ENCODE data around the gene DPP7. TPM values are rescaled to one million over a fixed set of nuclear protein-coding genes. Genes with fewer than 3 reads are reported as not detected.
"Not testable (repeated sequence)": the region's sequence is repeated elsewhere in the genome, so short reads cannot be mapped to it uniquely, and the experiment has no call there.

The DPP7 gene
- total RNA-seq, 1 donor from 2014 or later = 86.7 TPM

- H3K9me3 Mint-ChIP-seq = no peaks in the 10 kb centered on the region
- H3K27me3 Mint-ChIP-seq = no peaks in the 10 kb centered on the region
- TF ChIP-seq, protein P1, sequence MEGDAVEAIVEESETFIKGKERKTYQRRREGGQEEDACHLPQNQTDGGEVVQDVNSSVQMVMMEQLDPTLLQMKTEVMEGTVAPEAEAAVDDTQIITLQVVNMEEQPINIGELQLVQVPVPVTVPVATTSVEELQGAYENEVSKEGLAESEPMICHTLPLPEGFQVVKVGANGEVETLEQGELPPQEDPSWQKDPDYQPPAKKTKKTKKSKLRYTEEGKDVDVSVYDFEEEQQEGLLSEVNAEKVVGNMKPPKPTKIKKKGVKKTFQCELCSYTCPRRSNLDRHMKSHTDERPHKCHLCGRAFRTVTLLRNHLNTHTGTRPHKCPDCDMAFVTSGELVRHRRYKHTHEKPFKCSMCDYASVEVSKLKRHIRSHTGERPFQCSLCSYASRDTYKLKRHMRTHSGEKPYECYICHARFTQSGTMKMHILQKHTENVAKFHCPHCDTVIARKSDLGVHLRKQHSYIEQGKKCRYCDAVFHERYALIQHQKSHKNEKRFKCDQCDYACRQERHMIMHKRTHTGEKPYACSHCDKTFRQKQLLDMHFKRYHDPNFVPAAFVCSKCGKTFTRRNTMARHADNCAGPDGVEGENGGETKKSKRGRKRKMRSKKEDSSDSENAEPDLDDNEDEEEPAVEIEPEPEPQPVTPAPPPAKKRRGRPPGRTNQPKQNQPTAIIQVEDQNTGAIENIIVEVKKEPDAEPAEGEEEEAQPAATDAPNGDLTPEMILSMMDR (conservative IDR thresholded peaks at IDR 0.05) = no peak
- H3K36me3 Mint-ChIP-seq = no peaks in the 10 kb centered on the region
- peaks cover 26% of the 10 kb centered on the region for H3K4me1 Mint-ChIP-seq (ENCODE audit: unreplicated experiment)
- H3K27ac Mint-ChIP-seq = no peak overlapping the region
- no peak overlapping the region for H3K4me3 Mint-ChIP-seq
- no peak for DNase-seq (ENCODE audit: extremely low spot score, unreplicated experiment)
These were observed 8.9 kb upstream of the DPP7 start for GRCh38 chr9:137123468-137123837.

- not testable (repeated sequence) for H3K27me3 Mint-ChIP-seq; H3K4me3 Mint-ChIP-seq; DNase-seq (ENCODE audit: extremely low spot score, unreplicated experiment); H3K9me3 Mint-ChIP-seq; H3K27ac Mint-ChIP-seq; H3K36me3 Mint-ChIP-seq
- H3K4me1 Mint-ChIP-seq (ENCODE audit: unreplicated experiment) = peaks cover 21% of the 10 kb centered on the region
These were observed 8.4 kb upstream of the DPP7 start for GRCh38 chr9:137122796-137123467.

GRCh38 chr9:137121927-137122795 is 7.6 kb upstream of the DPP7 start:
- not testable (repeated sequence) for H3K9me3 Mint-ChIP-seq; H3K36me3 Mint-ChIP-seq; DNase-seq (ENCODE audit: extremely low spot score, unreplicated experiment); H3K27ac Mint-ChIP-seq; H3K27me3 Mint-ChIP-seq; H3K4me3 Mint-ChIP-seq
- peaks cover 16% of the 10 kb centered on the region for H3K4me1 Mint-ChIP-seq (ENCODE audit: unreplicated experiment)

DNA sequence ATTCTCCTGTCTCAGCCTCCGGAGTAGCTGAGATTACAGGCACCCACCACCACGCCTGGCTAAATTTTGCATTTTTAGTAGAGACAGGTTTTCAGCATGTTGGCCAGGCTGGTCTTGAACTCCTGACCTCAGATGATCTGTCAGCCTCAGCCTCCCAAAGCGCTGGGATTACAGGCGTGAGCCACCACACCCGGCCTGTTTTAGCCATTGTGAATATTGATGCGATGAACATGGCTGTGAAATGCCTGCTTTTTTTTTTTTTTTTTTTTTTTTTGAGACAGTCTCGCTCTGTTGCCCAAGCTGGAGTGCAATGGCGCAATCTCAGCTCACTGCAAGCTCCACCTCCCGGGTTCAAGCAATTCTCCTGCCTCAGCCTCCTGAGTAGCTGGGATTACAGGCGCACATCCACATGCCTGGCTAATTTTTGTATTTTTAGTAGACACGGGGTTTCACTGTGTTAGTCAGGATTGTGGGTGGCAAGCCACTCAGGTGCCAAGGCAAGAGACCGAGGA is 3.6 kb upstream of the DPP7 start:
- not testable (repeated sequence) for H3K27ac Mint-ChIP-seq; H3K36me3 Mint-ChIP-seq; H3K9me3 Mint-ChIP-seq; H3K4me3 Mint-ChIP-seq; H3K27me3 Mint-ChIP-seq; DNase-seq (ENCODE audit: extremely low spot score, unreplicated experiment)
- peaks cover 16% of the 10 kb centered on the region for H3K4me1 Mint-ChIP-seq (ENCODE audit: unreplicated experiment)

DNA sequence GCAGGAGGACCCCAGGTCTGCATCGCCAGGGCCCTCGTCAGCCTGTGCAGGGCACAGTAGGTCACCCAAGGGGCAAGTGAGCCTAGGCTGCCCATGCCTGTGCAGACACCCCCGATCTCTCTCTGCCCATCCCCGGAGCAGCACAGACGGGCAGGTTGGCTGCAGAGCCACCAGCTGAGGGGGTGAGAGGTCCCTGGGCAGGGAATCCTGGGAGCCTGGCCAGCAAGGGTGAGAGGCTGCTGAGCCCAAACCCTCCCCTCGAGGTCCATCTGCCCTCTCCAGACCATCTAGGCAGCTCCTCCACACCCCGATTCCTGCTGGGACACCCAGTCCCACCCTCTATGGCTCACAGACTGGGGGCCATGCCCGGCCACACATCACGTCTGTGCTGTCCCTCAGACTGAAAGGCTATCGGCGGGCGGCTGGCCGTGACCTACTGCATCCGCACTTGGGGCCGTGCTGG is 2.8 kb upstream of the DPP7 start:
- H3K27me3 Mint-ChIP-seq = peaks cover 3% of the 10 kb centered on the region
- H3K36me3 Mint-ChIP-seq = no peaks in the 10 kb centered on the region
- peaks cover 12% of the 10 kb centered on the region for H3K4me1 Mint-ChIP-seq (ENCODE audit: unreplicated experiment)
- no peaks in the 10 kb centered on the region for H3K9me3 Mint-ChIP-seq
- H3K27ac Mint-ChIP-seq = no peak overlapping the region
- DNase-seq (ENCODE audit: extremely low spot score, unreplicated experiment) = no peak
- H3K4me3 Mint-ChIP-seq = no peak overlapping the region
- TF ChIP-seq, protein P1 (conservative IDR thresholded peaks at IDR 0.05) = no peak

- H3K4me1 Mint-ChIP-seq (ENCODE audit: unreplicated experiment) = peaks cover 7% of the 10 kb centered on the region
- H3K27me3 Mint-ChIP-seq = peaks cover 3% of the 10 kb centered on the region
- H3K9me3 Mint-ChIP-seq = no peaks in the 10 kb centered on the region
- peak overlapping the region; percentile 57 for H3K27ac Mint-ChIP-seq
- no peak for DNase-seq (ENCODE audit: extremely low spot score, unreplicated experiment)
- H3K4me3 Mint-ChIP-seq = peak overlapping the region; percentile 62
- TF ChIP-seq, protein P1 (conservative IDR thresholded peaks at IDR 0.05) = no peak
- H3K36me3 Mint-ChIP-seq = no peaks in the 10 kb centered on the region
These were observed 2.2 kb upstream of the DPP7 start for GRCh38 chr9:137116728-137117127.

GRCh38 chr9:137116027-137116507 is 1.5 kb upstream of the DPP7 start:
- Mint-ChIP-seq H3K4me3 (no peak overlapping the region), H3K27ac (no peak overlapping the region), H3K27me3 (peaks cover 3% of the 10 kb centered on the region), H3K9me3 (no peaks in the 10 kb centered on the region), H3K4me1 (ENCODE audit: unreplicated experiment) (peaks cover 6% of the 10 kb centered on the region), H3K36me3 (no peaks in the 10 kb centered on the region)
- DNase-seq (ENCODE audit: extremely low spot score, unreplicated experiment) = no peak
- TF ChIP-seq, protein P1 (conservative IDR thresholded peaks at IDR 0.05) = no peak
